Measurements from ENCODE around the gene NKTR. TPM values are rescaled to one million over a fixed set of nuclear protein-coding genes. Genes with fewer than 3 reads are reported as not detected.

The NKTR gene
- polyA plus RNA-seq, 1 experiment: 19.0 TPM

DNA sequence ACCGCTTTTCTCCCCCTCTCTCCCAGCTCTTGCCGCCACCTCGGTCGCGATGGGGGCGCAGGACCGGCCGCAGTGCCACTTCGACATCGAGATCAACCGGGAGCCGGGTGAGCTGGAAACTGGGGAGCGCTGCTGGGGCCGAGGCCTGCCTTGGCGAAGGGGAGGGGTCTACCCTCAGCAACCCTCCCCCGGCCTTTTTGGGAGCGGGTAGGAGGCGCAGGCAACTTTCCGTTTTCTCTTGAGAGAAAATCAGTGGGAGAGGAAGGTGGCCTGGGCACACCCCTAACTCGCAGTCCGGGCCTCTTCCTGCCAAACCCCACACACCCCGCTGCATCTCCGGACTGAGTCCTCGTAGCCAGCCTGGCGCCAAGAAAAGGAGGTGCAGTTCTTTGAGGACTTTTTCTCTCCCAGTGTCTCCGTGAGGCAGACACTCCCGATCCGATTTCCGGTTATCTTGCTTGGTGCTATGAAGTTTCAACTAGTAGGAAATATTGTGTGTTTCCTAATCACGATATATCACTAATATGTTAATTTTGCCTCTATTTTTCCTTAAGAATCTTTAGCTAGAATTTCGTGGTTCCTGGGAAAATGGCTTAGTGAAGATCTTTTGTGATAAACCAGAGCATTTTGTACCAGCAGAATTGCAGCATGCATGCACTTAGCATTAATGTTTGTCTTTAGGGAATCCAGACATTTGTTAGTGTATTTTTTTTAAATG lies 631 bp downstream of the NKTR start:
- CTCF ChIA-PET: interaction anchor here (1.1 to 3.7 kb wide), 4 partner anchors 10 to 51 kb away, joined by 3 to 18 read pairs (median 3); partner anchors contain the start of gene SS18L2
- peak; percentile 26; the same call in 1 of the 2 replicates for TF ChIP-seq CTCF (IDR thresholded peaks at IDR 0.05; ENCODE audit: insufficient read depth, low read depth, low read length)
- Histone ChIP-seq H3K36me3 (ENCODE audit: control insufficient read depth, insufficient read depth, low read length) (peaks cover 1% of the 10 kb centered on the region), H3K27me3 (ENCODE audit: control insufficient read depth, insufficient read depth, low read length) (no peaks in the 10 kb centered on the region), H3K4me3 (ENCODE audit: low read depth, low read length) (peak overlapping the region; percentile 93)
- DNase-seq (ENCODE audit: low read depth): peak; percentile 25
- POLR2A ChIA-PET: interaction anchor here (1.0 kb wide), 1 partner anchor 10 kb away, joined by 6 read pairs; the partner anchor contains the start of gene SS18L2

- H3K4me3 ChIP-seq (ENCODE audit: low read depth, low read length): peak overlapping the region; percentile 93
- DNase-seq (ENCODE audit: low read depth): no peak
- no peaks in the 10 kb centered on the region for H3K27me3 ChIP-seq (ENCODE audit: control insufficient read depth, insufficient read depth, low read length)
- H3K36me3 ChIP-seq (ENCODE audit: control insufficient read depth, insufficient read depth, low read length): peaks cover under 1% of the 10 kb centered on the region
- TF ChIP-seq CTCF (IDR thresholded peaks at IDR 0.05; ENCODE audit: insufficient read depth, low read depth, low read length): no peak
- POLR2A ChIA-PET: no interaction called here
- CTCF ChIA-PET: interaction anchor here (3.7 kb wide), 1 partner anchor 11 kb away, joined by 18 read pairs; no protein-coding TSS in a partner anchor
These were observed 1.6 kb downstream of the NKTR start for GRCh38 chr3:42601896-42602581.

- no peak for TF ChIP-seq CTCF (IDR thresholded peaks at IDR 0.05; ENCODE audit: insufficient read depth, low read depth, low read length)
- POLR2A ChIA-PET: interaction anchor here (0.6 kb wide), 1 partner anchor 13 kb away, joined by 8 read pairs; no protein-coding TSS in a partner anchor
- H3K36me3 ChIP-seq (ENCODE audit: control insufficient read depth, insufficient read depth, low read length): no peaks in the 10 kb centered on the region
- no peaks in the 10 kb centered on the region for H3K27me3 ChIP-seq (ENCODE audit: control insufficient read depth, insufficient read depth, low read length)
- CTCF ChIA-PET: interaction anchor here (1.1 to 3.7 kb wide), 2 partner anchors 10 to 18 kb away, joined by 3 to 18 read pairs; no protein-coding TSS in a partner anchor
- no peak for DNase-seq (ENCODE audit: low read depth)
- no peak overlapping the region for H3K4me3 ChIP-seq (ENCODE audit: low read depth, low read length)
These were observed 2.5 kb downstream of the NKTR start for GRCh38 chr3:42602961-42603360.

- POLR2A ChIA-PET: no interaction called here
- no peak for TF ChIP-seq CTCF (IDR thresholded peaks at IDR 0.05; ENCODE audit: insufficient read depth, low read depth, low read length)
These were observed 5.2 kb downstream of the NKTR start for GRCh38 chr3:42605546-42606173.

More at GRCh38 chr3:42605546-42606173, 5.2 kb downstream of the NKTR start:
- no peaks in the 10 kb centered on the region; the same call in 1 of the 2 replicates for H3K36me3 ChIP-seq (ENCODE audit: control insufficient read depth, insufficient read depth, low read length)
- no peaks in the 10 kb centered on the region for H3K27me3 ChIP-seq (ENCODE audit: control insufficient read depth, insufficient read depth, low read length)
- DNase-seq (ENCODE audit: low read depth): no peak
- no peak overlapping the region for H3K4me3 ChIP-seq (ENCODE audit: low read depth, low read length)
- CTCF ChIA-PET: no interaction called here
